Loucy (cell line): Measurements from ENCODE around the gene PCBD1.

ENCODE experiments used
- H2AFZ ChIP-seq: fragments of 200-600 bp; sonication (generic); 2 replicates; pipeline ENCODE4 v1.6.0; 2016; ENCODE audit warnings: antibody characterized with exemption, mild to moderate bottlenecking, low read length, moderate library complexity
- H3F3A ChIP-seq: fragments of 200-600 bp; 2 replicates; pipeline ENCODE4 v1.6.0; 2016; ENCODE audit warnings: antibody characterized with exemption, low read depth, mild to moderate bottlenecking
- H3K27me3 ChIP-seq: fragments of 200-600 bp; sonication (generic); 2 replicates; pipeline ENCODE4 v1.6.1; 2014; ENCODE audit warnings: low read length, mild to moderate bottlenecking; ENCODE audit not compliant: insufficient read depth, poor library complexity, severe bottlenecking
- H3K36me3 ChIP-seq: fragments of 200-600 bp; sonication (generic); 2 replicates; pipeline ENCODE4 v1.6.1; 2016; ENCODE audit warnings: low read length; ENCODE audit not compliant: insufficient read depth
- H3K4me1 ChIP-seq: fragments of 200-600 bp; sonication (generic); 2 replicates; pipeline ENCODE4 v1.5.1; 2014; ENCODE audit warnings: low read length, mild to moderate bottlenecking; ENCODE audit not compliant: insufficient read depth, poor library complexity, severe bottlenecking
- H3K4me2 ChIP-seq: fragments of 200-600 bp; sonication (generic); 2 replicates; pipeline ENCODE4 v1.6.0; 2014; ENCODE audit warnings: antibody characterized with exemption, low read length, low read depth, mild to moderate bottlenecking; ENCODE audit not compliant: poor library complexity, severe bottlenecking
- H3K4me3 ChIP-seq: fragments of 200-600 bp; sonication (generic); 2 replicates; pipeline ENCODE4 v1.5.1; 2014; ENCODE audit warnings: low read length, mild to moderate bottlenecking, mixed read lengths; ENCODE audit not compliant: poor library complexity, severe bottlenecking
- H3K79me2 ChIP-seq: fragments of 200-600 bp; sonication (generic); 2 replicates; pipeline ENCODE4 v1.6.1; 2014; ENCODE audit warnings: low read length; ENCODE audit not compliant: insufficient read depth
- H3K9ac ChIP-seq: fragments of 200-600 bp; sonication (generic); 2 replicates; pipeline ENCODE4 v1.6.0; 2014; ENCODE audit warnings: mild to moderate bottlenecking, low read depth, low read length, moderate library complexity; ENCODE audit not compliant: poor library complexity, severe bottlenecking
- H3K9me2 ChIP-seq: fragments of 200-600 bp; sonication (generic); replicated peaks from 2 replicates; pipeline ENCODE4 v1.6.1; 2016; ENCODE audit warnings: low read depth, low read length, mixed read lengths
- H3K9me3 ChIP-seq: fragments of 200-600 bp; sonication (generic); 2 replicates; pipeline ENCODE4 v1.6.1; 2014; ENCODE audit warnings: mild to moderate bottlenecking, antibody characterized with exemption, low read length, low read depth; ENCODE audit not compliant: insufficient read depth
- H4K20me1 ChIP-seq: fragments of 200-600 bp; sonication (generic); 2 replicates; pipeline ENCODE4 v1.6.0; 2014; ENCODE audit warnings: antibody characterized with exemption, low read length, mild to moderate bottlenecking; ENCODE audit not compliant: insufficient read depth, poor library complexity, severe bottlenecking
- CTCF ChIP-seq: fragments of 200-600 bp; sonication (generic); conservative IDR thresholded peaks from 2 replicates; pipeline ENCODE4 v1.5.1; 2014; ENCODE audit warnings: mild to moderate bottlenecking, antibody characterized with exemption, low read length
- EZH2phosphoT487 ChIP-seq: fragments of 200-600 bp; IDR thresholded peaks from 2 replicates; pipeline ENCODE4 v1.6.1; 2018; ENCODE audit warnings: antibody characterized with exemption, mild to moderate bottlenecking, moderate library complexity, borderline replicate concordance

Gene PCBD1

GRCh38 chr10:70851597-70852475 is 36.5 kb downstream of the PCBD1 start:
- Histone ChIP-seq H3K4me2 (no peak overlapping the region), H3K9me2 (no peaks in the 10 kb centered on the region), H3K4me1 (peaks cover 8% of the 10 kb centered on the region), H4K20me1 (no peaks in the 10 kb centered on the region), H3K79me2 (no peaks in the 10 kb centered on the region), H3K4me3 (no peak overlapping the region), H2AFZ (no peak overlapping the region), H3K36me3 (peaks cover 30% of the 10 kb centered on the region; the same call in 1 of the 2 replicates), H3K9ac (no peak overlapping the region), H3K27me3 (no peaks in the 10 kb centered on the region), H3F3A (no peaks in the 10 kb centered on the region), H3K9me3 (no peaks in the 10 kb centered on the region)
- no peak for TF ChIP-seq EZH2phosphoT487
- no peak for TF ChIP-seq CTCF

GRCh38 chr10:70850097-70850496 is 38.3 kb downstream of the PCBD1 start:
- no peak overlapping the region for H2AFZ ChIP-seq
- no peaks in the 10 kb centered on the region for H3K27me3 ChIP-seq
- no peaks in the 10 kb centered on the region for H4K20me1 ChIP-seq
- TF ChIP-seq EZH2phosphoT487 (no peak), CTCF (no peak)
- no peak overlapping the region for H3K9ac ChIP-seq
- H3K9me2 ChIP-seq: no peaks in the 10 kb centered on the region
- peaks cover 8% of the 10 kb centered on the region for H3K4me1 ChIP-seq
- H3K79me2 ChIP-seq: no peaks in the 10 kb centered on the region
- no peak overlapping the region for H3K4me2 ChIP-seq
- H3F3A ChIP-seq: no peaks in the 10 kb centered on the region
- no peaks in the 10 kb centered on the region for H3K9me3 ChIP-seq
- H3K4me3 ChIP-seq: no peak overlapping the region
- H3K36me3 ChIP-seq: peaks cover 27% of the 10 kb centered on the region; the same call in 1 of the 2 replicates

GRCh38 chr10:70849582-70850016 is 38.8 kb downstream of the PCBD1 start:
- Histone ChIP-seq H3K9me3 (no peaks in the 10 kb centered on the region), H3K36me3 (peaks cover 24% of the 10 kb centered on the region; the same call in 1 of the 2 replicates), H4K20me1 (no peaks in the 10 kb centered on the region), H3K4me2 (no peak overlapping the region), H3K4me3 (no peak overlapping the region), H3K4me1 (peaks cover 8% of the 10 kb centered on the region), H3F3A (no peaks in the 10 kb centered on the region), H3K27me3 (no peaks in the 10 kb centered on the region), H2AFZ (no peak overlapping the region), H3K79me2 (no peaks in the 10 kb centered on the region), H3K9ac (no peak overlapping the region), H3K9me2 (no peaks in the 10 kb centered on the region)
- TF ChIP-seq CTCF (no peak), EZH2phosphoT487 (no peak)
